Measurements from ENCODE around the gene GID4. TPM values are rescaled to one million over a fixed set of nuclear protein-coding genes. Genes with fewer than 3 reads are reported as not detected.

The GID4 gene
- total and polyA plus RNA-seq, 4 donors: 1.7 to 4.9 (median 3.7) TPM

DNA sequence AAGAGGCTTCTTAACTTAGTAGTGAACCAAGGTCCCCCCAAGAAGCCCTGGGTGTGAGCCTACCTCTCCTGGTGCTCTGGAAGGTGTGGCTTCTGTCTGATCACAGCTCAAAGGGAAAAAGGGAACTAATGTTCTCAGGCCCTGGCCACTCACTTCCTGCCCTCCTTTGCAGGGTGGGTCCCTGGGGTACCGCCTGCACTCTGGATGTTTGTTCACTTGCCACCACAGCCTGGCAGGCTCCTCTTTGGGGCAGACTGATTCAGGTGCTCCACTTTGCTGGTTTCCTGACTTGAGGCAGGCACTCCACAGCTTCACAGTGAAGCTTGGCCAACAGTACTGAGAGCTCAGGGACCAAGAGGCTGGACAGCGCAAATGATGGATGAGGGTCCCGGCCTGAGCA is 63.4 kb downstream of the GID4 start:
- Histone ChIP-seq H3K9ac (ENCODE audit: low read depth in 1 of 2, low read length in 2 of 2) (no peak overlapping the region), H3K27ac (ENCODE audit: low read depth in 1 of 2, low read length in 2 of 2) (no peak overlapping the region), H3K4me1 (ENCODE audit: control insufficient read depth in 4 of 4, insufficient read depth in 4 of 4, low read length in 3 of 4) (peaks cover 0 to 8% (median 1%) of the 10 kb centered on the region in 4 donors), H3K9me3 (ENCODE audit: control insufficient read depth in 4 of 4, low read length in 3 of 4) (no peaks in the 10 kb centered on the region), H3K27me3 (ENCODE audit: control insufficient read depth in 4 of 4, insufficient read depth in 4 of 4, low read length in 3 of 4) (no peaks in the 10 kb centered on the region), H3K36me3 (ENCODE audit: control insufficient read depth in 4 of 4, insufficient read depth in 3 of 4, low read depth in 1 of 4, low read length in 3 of 4) (peaks cover 0 to 40% (median 9%) of the 10 kb centered on the region in 4 donors), H3K4me3 (ENCODE audit: low read depth in 1 of 3, low read length in 3 of 3) (no peak overlapping the region)
- 89% methylated on average over 3 of the region's 3 CpGs for WGBS
- no peak for TF ChIP-seq SP1 (IDR thresholded peaks at IDR 0.05)
- no peak for TF ChIP-seq TAF1 (conservative IDR thresholded peaks at IDR 0.05)
- no peak for DNase-seq (ENCODE audit: low spot score)

DNA sequence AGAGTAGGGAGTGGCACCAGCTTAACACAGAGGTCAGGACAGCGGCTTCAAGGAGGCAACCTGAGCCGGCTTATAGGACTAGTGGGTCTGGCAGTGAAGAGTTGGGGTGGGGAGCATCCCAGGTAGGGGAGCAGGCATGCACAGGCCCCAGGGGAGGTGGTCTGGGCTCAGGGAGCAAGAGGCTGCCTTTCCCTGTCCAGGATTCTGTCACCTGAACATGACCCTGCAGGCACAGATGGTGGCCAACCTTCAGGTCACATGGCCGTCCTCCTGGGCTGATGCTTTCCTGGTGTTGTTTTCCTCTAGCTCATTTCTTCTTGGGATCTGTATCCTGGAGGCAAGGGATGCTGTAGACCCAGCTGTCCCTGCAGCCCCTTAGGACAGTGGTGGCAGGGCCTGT is 65.8 kb downstream of the GID4 start:
- H3K36me3 ChIP-seq (ENCODE audit: control insufficient read depth in 4 of 4, insufficient read depth in 3 of 4, low read depth in 1 of 4, low read length in 3 of 4): peaks cover 0 to 26% (median 4%) of the 10 kb centered on the region in 4 donors
- TF ChIP-seq RAD21 (IDR thresholded peaks at IDR 0.05) (no peak), EGR1 (IDR thresholded peaks at IDR 0.05; ENCODE audit: low read depth in 2 of 2) (no peak), GABPA (IDR thresholded peaks at IDR 0.05 in 1 of 2, conservative IDR thresholded peaks at IDR 0.05 in 1 of 2) (no peak)
- TF ChIP-seq, protein P1, sequence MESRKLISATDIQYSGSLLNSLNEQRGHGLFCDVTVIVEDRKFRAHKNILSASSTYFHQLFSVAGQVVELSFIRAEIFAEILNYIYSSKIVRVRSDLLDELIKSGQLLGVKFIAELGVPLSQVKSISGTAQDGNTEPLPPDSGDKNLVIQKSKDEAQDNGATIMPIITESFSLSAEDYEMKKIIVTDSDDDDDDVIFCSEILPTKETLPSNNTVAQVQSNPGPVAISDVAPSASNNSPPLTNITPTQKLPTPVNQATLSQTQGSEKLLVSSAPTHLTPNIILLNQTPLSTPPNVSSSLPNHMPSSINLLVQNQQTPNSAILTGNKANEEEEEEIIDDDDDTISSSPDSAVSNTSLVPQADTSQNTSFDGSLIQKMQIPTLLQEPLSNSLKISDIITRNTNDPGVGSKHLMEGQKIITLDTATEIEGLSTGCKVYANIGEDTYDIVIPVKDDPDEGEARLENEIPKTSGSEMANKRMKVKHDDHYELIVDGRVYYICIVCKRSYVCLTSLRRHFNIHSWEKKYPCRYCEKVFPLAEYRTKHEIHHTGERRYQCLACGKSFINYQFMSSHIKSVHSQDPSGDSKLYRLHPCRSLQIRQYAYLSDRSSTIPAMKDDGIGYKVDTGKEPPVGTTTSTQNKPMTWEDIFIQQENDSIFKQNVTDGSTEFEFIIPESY (IDR thresholded peaks at IDR 0.05): no peak
- WGBS: 82% methylated on average over 3 of the region's 3 CpGs
- H3K4me1 ChIP-seq (ENCODE audit: control insufficient read depth in 4 of 4, insufficient read depth in 4 of 4, low read length in 3 of 4): peaks cover 0 to 12% (median 4%) of the 10 kb centered on the region in 4 donors
- no peak overlapping the region for H3K4me3 ChIP-seq (ENCODE audit: low read depth in 1 of 3, low read length in 3 of 3)
- no peak overlapping the region for H3K9ac ChIP-seq (ENCODE audit: low read depth in 1 of 2, low read length in 2 of 2)
- H3K27me3 ChIP-seq (ENCODE audit: control insufficient read depth in 4 of 4, insufficient read depth in 4 of 4, low read length in 3 of 4): no peaks in the 10 kb centered on the region
- no peak overlapping the region for H3K27ac ChIP-seq (ENCODE audit: low read depth in 1 of 2, low read length in 2 of 2)
- no peaks in the 10 kb centered on the region for H3K9me3 ChIP-seq (ENCODE audit: control insufficient read depth in 4 of 4, low read length in 3 of 4)
- DNase-seq (ENCODE audit: low spot score): no peak

DNA sequence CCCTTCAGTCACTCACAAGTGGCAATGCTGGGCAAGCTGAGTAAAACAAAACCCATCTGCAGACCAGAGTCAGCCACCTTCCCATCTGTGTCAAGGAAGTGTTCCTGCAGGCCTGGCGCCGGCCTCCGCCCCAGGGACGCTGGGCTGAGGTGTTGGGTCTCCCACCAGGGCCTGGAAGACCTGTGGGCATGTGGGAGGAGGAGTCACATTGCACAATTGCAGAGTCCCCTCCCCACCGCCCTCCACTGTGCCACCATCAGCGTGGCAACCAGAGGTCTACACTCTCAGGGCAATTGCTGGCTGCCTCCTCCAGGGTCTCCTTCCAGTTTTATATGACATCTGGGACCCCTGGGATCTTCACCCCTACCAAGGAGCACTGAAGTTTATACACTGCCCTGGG is 66.4 kb downstream of the GID4 start:
- Histone ChIP-seq H3K9ac (ENCODE audit: low read depth in 1 of 2, low read length in 2 of 2) (no peak overlapping the region), H3K4me3 (ENCODE audit: low read depth in 1 of 3, low read length in 3 of 3) (no peak overlapping the region), H3K27ac (ENCODE audit: low read depth in 1 of 2, low read length in 2 of 2) (no peak overlapping the region), H3K9me3 (ENCODE audit: control insufficient read depth in 4 of 4, low read length in 3 of 4) (no peaks in the 10 kb centered on the region), H3K36me3 (ENCODE audit: control insufficient read depth in 4 of 4, insufficient read depth in 3 of 4, low read depth in 1 of 4, low read length in 3 of 4) (peaks cover 0 to 23% (median 5%) of the 10 kb centered on the region in 4 donors), H3K27me3 (ENCODE audit: control insufficient read depth in 4 of 4, insufficient read depth in 4 of 4, low read length in 3 of 4) (no peaks in the 10 kb centered on the region), H3K4me1 (ENCODE audit: control insufficient read depth in 4 of 4, insufficient read depth in 4 of 4, low read length in 3 of 4) (peaks cover 0 to 15% (median 6%) of the 10 kb centered on the region in 4 donors)
- 79% methylated on average over 6 of the region's 6 CpGs for WGBS
- DNase-seq (ENCODE audit: low spot score): no peak
- TF ChIP-seq, protein P2, sequence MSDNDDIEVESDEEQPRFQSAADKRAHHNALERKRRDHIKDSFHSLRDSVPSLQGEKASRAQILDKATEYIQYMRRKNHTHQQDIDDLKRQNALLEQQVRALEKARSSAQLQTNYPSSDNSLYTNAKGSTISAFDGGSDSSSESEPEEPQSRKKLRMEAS (IDR thresholded peaks at IDR 0.05): no peak
- TF ChIP-seq FOXA2 (IDR thresholded peaks at IDR 0.05) (no peak), RAD21 (IDR thresholded peaks at IDR 0.05) (no peak), TAF1 (conservative IDR thresholded peaks at IDR 0.05) (no peak)

DNA sequence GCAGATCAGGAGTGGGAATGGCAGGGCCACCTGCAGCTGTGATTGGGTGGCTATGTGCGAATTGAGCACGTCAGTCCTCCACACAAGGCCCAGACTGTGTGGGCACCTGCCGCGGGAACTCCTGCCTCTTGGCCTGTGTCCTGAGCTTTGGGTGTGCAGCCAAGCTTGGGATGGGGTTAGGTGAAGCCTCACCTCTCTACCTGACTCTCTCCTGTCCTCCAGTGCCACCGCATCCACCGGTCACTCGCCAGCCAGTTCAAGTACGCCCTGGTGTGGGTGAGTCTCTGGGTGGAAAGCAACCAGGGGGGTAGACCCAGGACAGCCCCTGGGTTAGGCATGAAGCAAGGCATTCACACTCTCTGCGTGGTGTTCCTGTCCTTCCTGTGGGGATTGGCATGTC is 67.0 kb downstream of the GID4 start:
- Histone ChIP-seq H3K9me3 (ENCODE audit: control insufficient read depth in 4 of 4, low read length in 3 of 4) (no peaks in the 10 kb centered on the region), H3K9ac (ENCODE audit: low read depth in 1 of 2, low read length in 2 of 2) (no peak overlapping the region), H3K4me1 (ENCODE audit: control insufficient read depth in 4 of 4, insufficient read depth in 4 of 4, low read length in 3 of 4) (peaks cover 0 to 21% (median 9%) of the 10 kb centered on the region in 4 donors), H3K27ac (ENCODE audit: low read depth in 1 of 2, low read length in 2 of 2) (no peak overlapping the region), H3K27me3 (ENCODE audit: control insufficient read depth in 4 of 4, insufficient read depth in 4 of 4, low read length in 3 of 4) (no peaks in the 10 kb centered on the region), H3K36me3 (ENCODE audit: control insufficient read depth in 4 of 4, insufficient read depth in 3 of 4, low read depth in 1 of 4, low read length in 3 of 4) (peaks cover 0 to 23% (median 6%) of the 10 kb centered on the region in 4 donors), H3K4me3 (ENCODE audit: low read depth in 1 of 3, low read length in 3 of 3) (no peak overlapping the region)
- DNase-seq (ENCODE audit: low spot score): no peak
- TF ChIP-seq TAF1 (conservative IDR thresholded peaks at IDR 0.05) (no peak), YY1 (IDR thresholded peaks at IDR 0.05) (no peak), HNF4G (IDR thresholded peaks at IDR 0.05) (no peak)
- TF ChIP-seq, protein P3, sequence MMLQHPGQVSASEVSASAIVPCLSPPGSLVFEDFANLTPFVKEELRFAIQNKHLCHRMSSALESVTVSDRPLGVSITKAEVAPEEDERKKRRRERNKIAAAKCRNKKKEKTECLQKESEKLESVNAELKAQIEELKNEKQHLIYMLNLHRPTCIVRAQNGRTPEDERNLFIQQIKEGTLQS (IDR thresholded peaks at IDR 0.05): no peak
- TF ChIP-seq, protein P1 (IDR thresholded peaks at IDR 0.05): no peak
- WGBS: 77% methylated on average over 9 of the region's 9 CpGs
